HFF-Myc (cell line): ENCODE data around the gene RIMS4.
A peak's percentile ranks its signal among the peaks of the same experiment; 100 is the strongest.

Experiments used
- DNase-seq: peaks from one replicate; pipeline ENCODE4 v3.0.0-alpha.2; 2011; ENCODE audit warnings: low read depth; ENCODE audit errors: extremely low read depth
- H3K4me3 ChIP-seq: replicated peaks from 2 replicates; pipeline ENCODE4 v1.5.1; 2011; ENCODE audit warnings: low read depth, mild to moderate bottlenecking, control low read depth, low read length
- CTCF ChIP-seq: IDR thresholded peaks from 2 replicates; pipeline ENCODE4 v1.5.1; 2012; ENCODE audit warnings: mild to moderate bottlenecking, low read depth, low read length, control low read depth; ENCODE audit errors: missing control alignments

Gene RIMS4

GRCh38 chr20:44745598-44746366, 64.6 kb downstream of the RIMS4 start, which contains the start of gene KCNK15:
KCNK15 (plus strand) TSS chr20:44745865; CDS start chr20:44745911, 46 bp downstream.
- no peak for DNase-seq
- TF ChIP-seq CTCF: no peak
- peak within 1 kb of the TSS; percentile 39 for H3K4me3 ChIP-seq

DNA sequence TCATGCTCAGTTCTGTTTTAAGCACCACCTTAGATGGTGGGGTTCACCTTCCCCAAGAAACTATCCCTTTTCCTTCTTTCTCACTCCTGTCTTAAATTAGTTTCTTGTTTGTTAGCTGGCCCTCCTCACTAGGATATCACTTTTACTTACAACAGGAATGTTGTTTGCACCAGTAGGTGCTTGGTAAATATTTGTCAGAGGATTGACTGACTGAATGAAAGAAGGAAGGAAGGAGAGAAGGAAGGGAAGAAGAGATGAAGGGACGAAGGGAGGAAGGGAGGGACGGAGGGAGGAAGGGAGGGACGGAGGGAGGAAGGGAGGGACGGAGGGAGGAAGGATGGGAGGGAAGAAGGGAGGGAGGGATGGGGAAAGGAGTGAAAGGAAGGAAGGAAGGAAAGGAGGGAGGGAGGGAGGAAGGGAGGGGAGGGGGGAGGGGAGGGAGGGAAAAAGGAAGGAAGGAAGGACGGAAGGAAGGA, 65.2 kb downstream of the RIMS4 start:
- DNase-seq: no peak
- TF ChIP-seq CTCF: no peak
- no peak overlapping the region for H3K4me3 ChIP-seq

DNA sequence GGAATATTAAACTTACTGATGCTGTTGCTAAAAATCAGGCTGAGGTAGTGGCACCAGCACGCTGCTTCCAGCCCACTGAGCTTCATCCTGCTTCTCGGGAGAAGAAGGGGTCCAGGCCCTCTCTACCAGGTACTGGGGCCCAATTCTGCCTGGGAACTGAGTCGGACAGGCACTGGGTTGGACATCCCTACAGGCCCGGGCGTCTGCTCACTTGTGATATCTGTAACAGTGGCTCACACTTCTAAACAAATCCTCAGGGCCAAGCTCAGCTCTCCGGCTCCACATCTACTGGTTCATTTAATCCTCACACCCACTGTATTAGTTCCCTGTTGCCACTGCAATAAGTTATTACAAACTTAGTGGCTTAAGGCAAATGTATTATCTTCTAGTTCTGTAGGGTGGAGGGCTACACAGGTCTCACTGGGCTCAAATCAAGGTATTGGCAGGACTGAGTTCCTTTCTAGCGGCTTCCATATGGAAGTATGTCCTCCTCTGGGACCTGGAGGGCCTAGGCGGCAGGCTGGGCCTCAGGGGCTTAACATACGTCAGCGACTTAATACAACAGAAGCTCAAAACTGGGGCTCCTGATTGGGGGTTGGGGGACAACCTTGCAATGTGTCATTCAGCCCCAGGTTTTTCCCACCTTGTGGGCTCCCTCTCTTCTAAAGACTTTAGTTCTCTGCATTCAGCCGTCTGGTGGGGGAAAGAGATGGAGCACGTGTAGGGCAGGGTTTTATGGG, 66.3 kb downstream of the RIMS4 start:
- TF ChIP-seq CTCF: no peak
- H3K4me3 ChIP-seq: no peak overlapping the region
- DNase-seq: no peak

DNA sequence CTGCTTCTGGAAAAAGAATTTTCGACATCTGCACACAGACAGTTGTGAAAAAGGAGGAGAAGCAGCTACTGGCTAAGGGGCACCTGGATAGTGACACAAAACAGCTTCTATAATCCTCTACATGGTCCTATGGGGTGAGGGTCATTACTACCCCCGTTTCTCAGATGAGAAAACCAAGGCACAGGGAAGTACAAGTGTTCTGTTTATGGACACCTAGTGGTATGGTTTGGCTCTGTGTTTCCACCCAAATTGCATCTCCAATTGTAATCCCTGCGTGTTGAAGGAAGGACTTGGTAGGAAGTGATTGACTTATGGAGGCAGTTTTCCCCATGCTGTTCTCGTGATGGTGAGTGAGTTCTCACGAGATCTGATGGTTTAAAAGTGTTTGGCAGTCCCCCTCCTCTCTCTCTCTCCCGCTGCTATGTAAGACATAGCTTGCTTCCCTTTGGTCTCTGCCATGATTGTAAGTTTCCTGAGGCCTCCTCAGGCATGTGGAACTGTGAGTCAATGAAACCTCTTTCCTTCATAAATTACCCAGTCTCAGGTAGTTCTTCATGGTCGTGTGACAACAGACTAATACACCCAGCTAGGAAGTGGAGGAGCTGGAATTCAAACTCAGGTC, 67.2 kb downstream of the RIMS4 start:
- no peak overlapping the region for H3K4me3 ChIP-seq
- no peak for DNase-seq
- no peak for TF ChIP-seq CTCF

GRCh38 chr20:44742304-44743079, 67.9 kb downstream of the RIMS4 start:
- DNase-seq: no peak
- H3K4me3 ChIP-seq: no peak overlapping the region
- no peak for TF ChIP-seq CTCF

GRCh38 chr20:44739942-44740341, 70.4 kb downstream of the RIMS4 start:
- no peak for DNase-seq
- TF ChIP-seq CTCF: no peak
- no peak overlapping the region for H3K4me3 ChIP-seq
